Suprapubic skin (tissue), 3 donors: ENCODE data around the gene NAP1L4.

ENCODE experiments used
- POLR2A ChIP-seq, 2 donors: fragments of 450-650 bp; IDR thresholded peaks; one replicate each; pipeline ENCODE4 v1.6.1; 2017; ENCODE audit warnings: antibody characterized with exemption in 2 of 2, mild to moderate bottlenecking in 2 of 2, moderate library complexity in 2 of 2
- TF ChIP-seq, protein P1 (sequence below), 2 donors: fragments of 200-600 bp in 1 of 2; fragments of 450-650 bp in 1 of 2; sonication (generic) in 1 of 2; IDR thresholded peaks; one replicate each; pipeline ENCODE4 v1.5.1; 2016 to 2019; ENCODE audit warnings: antibody characterized with exemption in 2 of 2, mild to moderate bottlenecking in 1 of 2, moderate library complexity in 1 of 2

DNA sequence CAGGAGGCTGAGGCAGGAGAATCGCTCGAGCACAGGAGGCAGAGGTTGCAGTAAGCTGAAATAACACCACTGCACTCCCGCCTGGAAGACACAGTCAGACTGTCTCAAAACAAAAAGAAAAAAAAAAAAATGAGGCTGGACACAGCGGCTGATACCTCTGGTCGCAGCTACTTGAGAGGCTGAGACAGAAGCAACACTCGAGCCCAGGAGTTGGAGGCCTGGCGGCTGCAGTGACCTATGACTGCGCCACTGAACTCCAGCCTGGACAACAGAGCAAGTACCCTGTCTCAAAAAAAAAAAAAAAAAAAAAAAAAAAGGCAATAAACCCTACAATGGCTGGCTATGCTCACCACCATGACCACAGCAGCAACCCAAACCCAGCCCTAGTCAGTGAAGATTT lies 11.0 kb downstream of the NAP1L4 start:
- TF ChIP-seq, protein P1, sequence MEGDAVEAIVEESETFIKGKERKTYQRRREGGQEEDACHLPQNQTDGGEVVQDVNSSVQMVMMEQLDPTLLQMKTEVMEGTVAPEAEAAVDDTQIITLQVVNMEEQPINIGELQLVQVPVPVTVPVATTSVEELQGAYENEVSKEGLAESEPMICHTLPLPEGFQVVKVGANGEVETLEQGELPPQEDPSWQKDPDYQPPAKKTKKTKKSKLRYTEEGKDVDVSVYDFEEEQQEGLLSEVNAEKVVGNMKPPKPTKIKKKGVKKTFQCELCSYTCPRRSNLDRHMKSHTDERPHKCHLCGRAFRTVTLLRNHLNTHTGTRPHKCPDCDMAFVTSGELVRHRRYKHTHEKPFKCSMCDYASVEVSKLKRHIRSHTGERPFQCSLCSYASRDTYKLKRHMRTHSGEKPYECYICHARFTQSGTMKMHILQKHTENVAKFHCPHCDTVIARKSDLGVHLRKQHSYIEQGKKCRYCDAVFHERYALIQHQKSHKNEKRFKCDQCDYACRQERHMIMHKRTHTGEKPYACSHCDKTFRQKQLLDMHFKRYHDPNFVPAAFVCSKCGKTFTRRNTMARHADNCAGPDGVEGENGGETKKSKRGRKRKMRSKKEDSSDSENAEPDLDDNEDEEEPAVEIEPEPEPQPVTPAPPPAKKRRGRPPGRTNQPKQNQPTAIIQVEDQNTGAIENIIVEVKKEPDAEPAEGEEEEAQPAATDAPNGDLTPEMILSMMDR (IDR thresholded peaks at IDR 0.05): no peak
- no peak for TF ChIP-seq POLR2A (IDR thresholded peaks at IDR 0.05)
